HepG2 (cell line): ENCODE results near the gene RAP2C. TPM values are rescaled to one million over a fixed set of nuclear protein-coding genes. Genes with fewer than 3 reads are reported as not detected.

Experiments
- ATAC-seq: fragments of 200-7000 bp; cut with Tn5 transposase; 3 replicates; pipeline ENCODE4 v1.9.1; 2020; ENCODE audit warnings: mild to moderate bottlenecking, moderate library complexity
- BruUV-seq: library from RNA; stranded (reverse); fragments of 400-500 nt; replicated peaks from 2 replicates; lab custom pipeline; 2021; lab: Mats Ljungman, UMichigan
- CTCF ChIA-PET: fragments of 300-600 bp; formaldehyde crosslinking; extraction: SDS; loops from one replicate; lab custom pipeline; 2021; ENCODE audit warnings: low total read pairs, inconsistent platforms, low intra/inter-chr PET ratio; lab: Yijun Ruan, JAX
- POLR2A ChIA-PET: fragments of 350-600 bp; sonication (Branson Sonifier 250); formaldehyde crosslinking; loops from one replicate; lab custom pipeline; 2020; ENCODE audit warnings: antibody characterized with exemption, inconsistent platforms; lab: Yijun Ruan, JAX
- DNase-seq: peaks from one replicate; pipeline ENCODE4 v3.0.0-alpha.2; 2015; ENCODE audit warnings: low spot score
- FAIRE-seq: peaks from 3 replicates; lab custom pipeline; 2011; peaks lifted over from hg19 to GRCh38; lab: Jason Lieb, UNC
- H2AFZ ChIP-seq: one replicate; pipeline ENCODE4 v1.6.1; 2011; ENCODE audit warnings: low read length, inconsistent platforms
- H3K27ac ChIP-seq: fragments of 300-600 bp; 3 replicates; pipeline ENCODE4 v1.8.0; 2011; ENCODE audit warnings: mixed run types, mild to moderate bottlenecking, mixed read lengths, low read length, inconsistent platforms; ENCODE audit not compliant: insufficient read depth; ENCODE audit errors: extremely low read length
- H3K27me3 ChIP-seq, 2 experiments: fragments of 200-600 bp in 1 of 2; 2 replicates in 1 of 2; 3 replicates in 1 of 2; pipeline versions ENCODE4 v1.6.0 to v1.8.0; 2011; ENCODE audit warnings: low read length in 2 of 2, mild to moderate bottlenecking in 2 of 2, moderate library complexity in 2 of 2, inconsistent platforms in 1 of 2; ENCODE audit not compliant: insufficient read depth in 2 of 2, control insufficient read depth in 1 of 2
- H3K36me3 ChIP-seq, 2 experiments: fragments of 200-600 bp in 1 of 2; replicated peaks in 1 of 2; 2 replicates in 1 of 2; 3 replicates in 1 of 2; pipeline versions ENCODE4 v1.5.1 to v1.8.0; 2011; ENCODE audit warnings: low read length in 2 of 2, inconsistent platforms in 1 of 2; ENCODE audit not compliant: insufficient read depth in 2 of 2, control insufficient read depth in 1 of 2
- H3K4me1 ChIP-seq: 2 replicates; pipeline ENCODE4 v1.5.1; 2012; ENCODE audit warnings: low read length, inconsistent platforms; ENCODE audit not compliant: insufficient read depth
- H3K4me2 ChIP-seq: 2 replicates; pipeline ENCODE4 v1.6.0; 2011; ENCODE audit warnings: low read depth, low read length, inconsistent platforms
- H3K4me3 ChIP-seq, 3 experiments: fragments of 200-600 bp in 1 of 3; sonication (generic), shearing (Covaris generic) in 1 of 3; replicated peaks in 1 of 3; 2 replicates each; pipeline ENCODE4 v1.5.1; 2011 to 2016; ENCODE audit warnings: low read length in 3 of 3, inconsistent platforms in 2 of 3, low read depth in 2 of 3, mild to moderate bottlenecking in 2 of 3, control low read depth in 1 of 3, mixed read lengths in 1 of 3; ENCODE audit not compliant: insufficient read depth in 1 of 3
- H3K79me2 ChIP-seq: one replicate; pipeline ENCODE4 v1.6.1; 2011; ENCODE audit warnings: low read length, inconsistent platforms; ENCODE audit not compliant: insufficient read depth
- H3K9ac ChIP-seq: 2 replicates; pipeline ENCODE4 v1.6.0; 2011; ENCODE audit warnings: mild to moderate bottlenecking, low read depth, low read length, inconsistent platforms; ENCODE audit not compliant: insufficient read depth
- H3K9me3 ChIP-seq: 2 replicates; pipeline ENCODE4 v1.5.1; 2012; ENCODE audit warnings: mild to moderate bottlenecking, low read length
- H4K20me1 ChIP-seq: 2 replicates; pipeline ENCODE4 v1.6.0; 2011; ENCODE audit warnings: inconsistent platforms, mild to moderate bottlenecking, low read length, moderate library complexity; ENCODE audit not compliant: insufficient read depth
- EEA1 ChIP-seq: sonication (generic); formaldehyde crosslinking; IDR thresholded peaks from 2 replicates; pipeline ENCODE4 v1.5.1; 2020; ENCODE audit warnings: mild to moderate bottlenecking, missing genetic modification reagents, borderline replicate concordance
- FOXC1 ChIP-seq: sonication (generic); formaldehyde crosslinking; IDR thresholded peaks from 2 replicates; pipeline ENCODE4 v1.8.0; 2022; ENCODE audit warnings: mild to moderate bottlenecking, missing genetic modification reagents, borderline replicate concordance
- HDAC6 ChIP-seq: fragments of 200-600 bp; sonication (generic); IDR thresholded peaks from 2 replicates; pipeline ENCODE4 v1.7.0; 2017; ENCODE audit warnings: mild to moderate bottlenecking, antibody characterized with exemption, low read length, low read depth
- KMT2B ChIP-seq: IDR thresholded peaks from 2 replicates; pipeline ENCODE4 v1.6.1; 2016; ENCODE audit warnings: missing genetic modification reagents, missing compliant biosample characterization
- NFE2L2 ChIP-seq: fragments of 150-350 bp; IDR thresholded peaks from 2 replicates; pipeline ENCODE4 v1.6.1; 2014; ENCODE audit warnings: low read length
- TSC22D2 ChIP-seq: sonication (generic); formaldehyde crosslinking; IDR thresholded peaks from 2 replicates; pipeline ENCODE4 v1.5.1; 2020; ENCODE audit warnings: missing genetic modification reagents, mild to moderate bottlenecking, borderline replicate concordance
- ZNF124 ChIP-seq: sonication (generic); formaldehyde crosslinking; IDR thresholded peaks from 2 replicates; pipeline ENCODE4 v1.4.0; 2020; ENCODE audit warnings: missing genetic modification reagents
- ZNF251 ChIP-seq: sonication (generic); formaldehyde crosslinking; IDR thresholded peaks from 2 replicates; pipeline ENCODE4 v1.9.0; 2021; ENCODE audit warnings: mild to moderate bottlenecking, missing genetic modification reagents
- ZNF264 ChIP-seq: sonication (generic); formaldehyde crosslinking; IDR thresholded peaks from 2 replicates; pipeline ENCODE4 v1.4.0; 2020; ENCODE audit warnings: missing genetic modification reagents
- ZNF569 ChIP-seq: sonication (generic); formaldehyde crosslinking; IDR thresholded peaks from 2 replicates; pipeline ENCODE4 v1.5.0; 2020; ENCODE audit warnings: mild to moderate bottlenecking, missing genetic modification reagents, moderate library complexity, borderline replicate concordance
- WGBS: methylation state at CpG from one replicate; pipeline ENCODE4 v1.1.6; 2017; ENCODE audit warnings: low lambda C conversion rate; 5-methylcytosine and 5-hydroxymethylcytosine counted together
- in situ Hi-C: cut with HindIII; loops from 2 replicates; pipeline ENCODE4 v1.10.0; 2017; ENCODE audit warnings: low pct_unique_long_range_greater_than_20kb; ENCODE audit not compliant: extremely low pct_ligation_motif_present
- intact Hi-C: fragments of 100-400 bp; cut with micrococcal nuclease; formaldehyde crosslinking; loops from one replicate; pipeline ENCODE4 v1.10.0; 2022; ENCODE audit not compliant: unreplicated experiment
- polyA plus RNA-seq, 8 experiments: library from polyadenylated mRNA; depleted of rRNA in 3 of 8; stranded (reverse) in 7 of 8; unstranded in 1 of 8; fragments of >200 nt; fragmentation: Illumina TruSeq in 4 of 8; extraction: Trizol in 4 of 8; gene quantifications; 2 replicates each; pipeline versions ENCODE4 v1.2.1 to v1.2.3, GENCODE V29; 2011 to 2016; ENCODE audit warnings: low read depth in 4 of 8, missing spikeins in 1 of 8, mixed read lengths in 1 of 8; ENCODE audit not compliant: insufficient read depth in 1 of 8
- total RNA-seq, 5 experiments: library from RNA; depleted of rRNA; stranded (reverse); fragments of >200 nt; fragmentation: Illumina TruSeq; extraction: Trizol; gene quantifications; 2 replicates each; pipeline ENCODE4 v1.2.3, GENCODE V29; 2016; ENCODE audit warnings: low read depth in 1 of 5
- TF ChIP-seq, protein P1 (sequence below): sonication (generic); formaldehyde crosslinking; IDR thresholded peaks from 2 replicates; pipeline ENCODE4 v1.9.0; 2022; ENCODE audit warnings: low read depth, missing genetic modification reagents
- TF ChIP-seq, protein P2 (sequence below): sonication (generic); formaldehyde crosslinking; conservative IDR thresholded peaks from 2 replicates; pipeline ENCODE4 v1.4.0; 2020; ENCODE audit warnings: missing genetic modification reagents
- TF ChIP-seq, protein P3 (sequence below): sonication (generic); formaldehyde crosslinking; IDR thresholded peaks from 2 replicates; pipeline ENCODE4 v1.5.1; 2020; ENCODE audit warnings: mild to moderate bottlenecking, moderate library complexity, missing genetic modification reagents
- TF ChIP-seq, protein P4 (sequence below): sonication (generic); formaldehyde crosslinking; IDR thresholded peaks from 2 replicates; pipeline ENCODE4 v1.4.0; 2020; ENCODE audit warnings: missing genetic modification reagents, mild to moderate bottlenecking, borderline replicate concordance

RAP2C gene
- total and polyA plus RNA-seq, 2 of the 13 experiments (the other 11 are each of a cell fraction or from before 2014, with no cell fraction given) = 8.0 to 28.5 TPM

DNA sequence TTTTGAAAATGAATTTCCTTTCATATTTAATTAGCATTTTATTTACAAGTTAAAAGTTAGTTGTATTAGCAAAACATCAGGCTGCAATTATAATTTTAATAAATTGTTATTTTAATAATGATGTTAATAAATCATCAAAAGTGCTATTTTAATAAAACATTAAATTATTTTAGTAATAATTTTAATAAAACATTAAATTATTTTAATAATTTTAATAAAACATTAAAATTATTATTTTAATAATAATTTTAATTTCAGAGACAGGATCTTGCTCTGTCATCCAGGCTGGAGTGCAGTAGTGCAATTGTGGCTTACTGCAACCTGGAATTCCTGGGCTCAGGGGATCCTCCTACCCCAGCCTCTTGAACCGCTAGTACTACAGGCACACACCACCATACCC, 10.8 kb downstream of the RAP2C start:
- no peaks in the 10 kb centered on the region for H3K27me3 ChIP-seq
- no peaks in the 10 kb centered on the region for H3K9me3 ChIP-seq
- no peak overlapping the region for H2AFZ ChIP-seq
- DNase-seq (no peak), ATAC-seq (no peak), FAIRE-seq (no peak)
- 100% methylated on average over 1 of the region's 1 CpG for WGBS
- peaks cover 4% of the 10 kb centered on the region for H3K79me2 ChIP-seq
- no peaks in the 10 kb centered on the region for H3K4me1 ChIP-seq
- peaks cover 3 to 11% of the 10 kb centered on the region in 2 experiments; a peak in 3 of 5 replicates for H3K36me3 ChIP-seq
- in situ Hi-C loops = no loop called here
- intact Hi-C loops = no loop called here
- no TSS peak for BruUV-seq
- H3K27ac ChIP-seq = no peak overlapping the region
- no peak overlapping the region for H3K9ac ChIP-seq
- POLR2A ChIA-PET = no interaction called here
- no peaks in the 10 kb centered on the region for H4K20me1 ChIP-seq
- no peak overlapping the region for H3K4me3 ChIP-seq
- no peak overlapping the region for H3K4me2 ChIP-seq
- TF ChIP-seq ZNF264 (CRISPR knock-in tag) (no peak), EEA1 (CRISPR knock-in tag) (no peak), HDAC6 (no peak), ZNF124 (CRISPR knock-in tag) (no peak), ZNF569 (CRISPR knock-in tag) (no peak), TSC22D2 (CRISPR knock-in tag) (no peak), KMT2B (CRISPR knock-in tag) (no peak), NFE2L2 (no peak), ZNF251 (CRISPR knock-in tag) (no peak), FOXC1 (CRISPR knock-in tag) (no peak)
- TF ChIP-seq, protein P1, sequence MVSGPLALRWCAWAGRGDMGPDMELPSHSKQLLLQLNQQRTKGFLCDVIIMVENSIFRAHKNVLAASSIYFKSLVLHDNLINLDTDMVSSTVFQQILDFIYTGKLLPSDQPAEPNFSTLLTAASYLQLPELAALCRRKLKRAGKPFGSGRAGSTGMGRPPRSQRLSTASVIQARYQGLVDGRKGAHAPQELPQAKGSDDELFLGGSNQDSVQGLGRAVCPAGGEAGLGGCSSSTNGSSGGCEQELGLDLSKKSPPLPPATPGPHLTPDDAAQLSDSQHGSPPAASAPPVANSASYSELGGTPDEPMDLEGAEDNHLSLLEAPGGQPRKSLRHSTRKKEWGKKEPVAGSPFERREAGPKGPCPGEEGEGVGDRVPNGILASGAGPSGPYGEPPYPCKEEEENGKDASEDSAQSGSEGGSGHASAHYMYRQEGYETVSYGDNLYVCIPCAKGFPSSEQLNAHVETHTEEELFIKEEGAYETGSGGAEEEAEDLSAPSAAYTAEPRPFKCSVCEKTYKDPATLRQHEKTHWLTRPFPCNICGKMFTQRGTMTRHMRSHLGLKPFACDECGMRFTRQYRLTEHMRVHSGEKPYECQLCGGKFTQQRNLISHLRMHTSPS (CRISPR knock-in tag) = no peak
- TF ChIP-seq, protein P2, sequence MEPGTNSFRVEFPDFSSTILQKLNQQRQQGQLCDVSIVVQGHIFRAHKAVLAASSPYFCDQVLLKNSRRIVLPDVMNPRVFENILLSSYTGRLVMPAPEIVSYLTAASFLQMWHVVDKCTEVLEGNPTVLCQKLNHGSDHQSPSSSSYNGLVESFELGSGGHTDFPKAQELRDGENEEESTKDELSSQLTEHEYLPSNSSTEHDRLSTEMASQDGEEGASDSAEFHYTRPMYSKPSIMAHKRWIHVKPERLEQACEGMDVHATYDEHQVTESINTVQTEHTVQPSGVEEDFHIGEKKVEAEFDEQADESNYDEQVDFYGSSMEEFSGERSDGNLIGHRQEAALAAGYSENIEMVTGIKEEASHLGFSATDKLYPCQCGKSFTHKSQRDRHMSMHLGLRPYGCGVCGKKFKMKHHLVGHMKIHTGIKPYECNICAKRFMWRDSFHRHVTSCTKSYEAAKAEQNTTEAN (CRISPR knock-in tag) = no peak
- TF ChIP-seq, protein P3, sequence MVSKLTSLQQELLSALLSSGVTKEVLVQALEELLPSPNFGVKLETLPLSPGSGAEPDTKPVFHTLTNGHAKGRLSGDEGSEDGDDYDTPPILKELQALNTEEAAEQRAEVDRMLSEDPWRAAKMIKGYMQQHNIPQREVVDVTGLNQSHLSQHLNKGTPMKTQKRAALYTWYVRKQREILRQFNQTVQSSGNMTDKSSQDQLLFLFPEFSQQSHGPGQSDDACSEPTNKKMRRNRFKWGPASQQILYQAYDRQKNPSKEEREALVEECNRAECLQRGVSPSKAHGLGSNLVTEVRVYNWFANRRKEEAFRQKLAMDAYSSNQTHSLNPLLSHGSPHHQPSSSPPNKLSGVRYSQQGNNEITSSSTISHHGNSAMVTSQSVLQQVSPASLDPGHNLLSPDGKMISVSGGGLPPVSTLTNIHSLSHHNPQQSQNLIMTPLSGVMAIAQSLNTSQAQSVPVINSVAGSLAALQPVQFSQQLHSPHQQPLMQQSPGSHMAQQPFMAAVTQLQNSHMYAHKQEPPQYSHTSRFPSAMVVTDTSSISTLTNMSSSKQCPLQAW = no peak
- TF ChIP-seq, protein P4, sequence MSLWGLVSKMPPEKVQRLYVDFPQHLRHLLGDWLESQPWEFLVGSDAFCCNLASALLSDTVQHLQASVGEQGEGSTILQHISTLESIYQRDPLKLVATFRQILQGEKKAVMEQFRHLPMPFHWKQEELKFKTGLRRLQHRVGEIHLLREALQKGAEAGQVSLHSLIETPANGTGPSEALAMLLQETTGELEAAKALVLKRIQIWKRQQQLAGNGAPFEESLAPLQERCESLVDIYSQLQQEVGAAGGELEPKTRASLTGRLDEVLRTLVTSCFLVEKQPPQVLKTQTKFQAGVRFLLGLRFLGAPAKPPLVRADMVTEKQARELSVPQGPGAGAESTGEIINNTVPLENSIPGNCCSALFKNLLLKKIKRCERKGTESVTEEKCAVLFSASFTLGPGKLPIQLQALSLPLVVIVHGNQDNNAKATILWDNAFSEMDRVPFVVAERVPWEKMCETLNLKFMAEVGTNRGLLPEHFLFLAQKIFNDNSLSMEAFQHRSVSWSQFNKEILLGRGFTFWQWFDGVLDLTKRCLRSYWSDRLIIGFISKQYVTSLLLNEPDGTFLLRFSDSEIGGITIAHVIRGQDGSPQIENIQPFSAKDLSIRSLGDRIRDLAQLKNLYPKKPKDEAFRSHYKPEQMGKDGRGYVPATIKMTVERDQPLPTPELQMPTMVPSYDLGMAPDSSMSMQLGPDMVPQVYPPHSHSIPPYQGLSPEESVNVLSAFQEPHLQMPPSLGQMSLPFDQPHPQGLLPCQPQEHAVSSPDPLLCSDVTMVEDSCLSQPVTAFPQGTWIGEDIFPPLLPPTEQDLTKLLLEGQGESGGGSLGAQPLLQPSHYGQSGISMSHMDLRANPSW (CRISPR knock-in tag) = no peak
- CTCF ChIA-PET = no interaction called here
